ENCODE measurements around the gene PLA2G4B. TPM values are rescaled to one million over a fixed set of nuclear protein-coding genes. Genes with fewer than 3 reads are reported as not detected.
A peak's percentile ranks its signal among the peaks of the same experiment; 100 is the strongest.
"Not testable (repeated sequence)": the region's sequence is repeated elsewhere in the genome, so short reads cannot be mapped to it uniquely, and the experiment has no call there.

PLA2G4B gene
- total RNA-seq, 1 experiment from 2014 or later: 4.1 TPM

GRCh38 chr15:41829959-41830646 is 8.5 kb upstream of the PLA2G4B start:
- H3K36me3 Mint-ChIP-seq (ENCODE audit: insufficient read depth, unreplicated experiment): peaks cover 29% of the 10 kb centered on the region
- H3K4me3 Mint-ChIP-seq (ENCODE audit: low read depth, unreplicated experiment): no peak overlapping the region
- no peak for DNase-seq
- H3K4me1 Mint-ChIP-seq (ENCODE audit: low read depth, unreplicated experiment): peaks cover 8% of the 10 kb centered on the region
- H3K9me3 Mint-ChIP-seq (ENCODE audit: low read depth, unreplicated experiment): no peaks in the 10 kb centered on the region
- no peak for TF ChIP-seq CTCF (IDR thresholded peaks at IDR 0.05; ENCODE audit: unreplicated experiment)
- CTCF ChIA-PET: no interaction called here
- no TSS peak for BruUV-seq (replicated peaks)
- no peaks in the 10 kb centered on the region for H3K27me3 Mint-ChIP-seq (ENCODE audit: unreplicated experiment)
- no peak overlapping the region for H3K27ac Mint-ChIP-seq (ENCODE audit: unreplicated experiment)
- intact Hi-C loops (cut with micrococcal nuclease; ENCODE audit: unreplicated experiment): no loop called here

GRCh38 chr15:41831291-41831690 is 7.4 kb upstream of the PLA2G4B start:
- H3K27ac Mint-ChIP-seq (ENCODE audit: unreplicated experiment); H3K4me3 Mint-ChIP-seq (ENCODE audit: low read depth, unreplicated experiment); BruUV-seq (replicated peaks); H3K27me3 Mint-ChIP-seq (ENCODE audit: unreplicated experiment); H3K4me1 Mint-ChIP-seq (ENCODE audit: low read depth, unreplicated experiment); intact Hi-C loops (cut with micrococcal nuclease; ENCODE audit: unreplicated experiment); DNase-seq; H3K9me3 Mint-ChIP-seq (ENCODE audit: low read depth, unreplicated experiment): not testable (repeated sequence)
- H3K36me3 Mint-ChIP-seq (ENCODE audit: insufficient read depth, unreplicated experiment): peaks cover 29% of the 10 kb centered on the region
- CTCF ChIA-PET: interaction anchor here (0.5 kb wide), 1 partner anchor 415 kb away, joined by 6 read pairs; no protein-coding TSS in a partner anchor

GRCh38 chr15:41832208-41832607 is 6.4 kb upstream of the PLA2G4B start:
- CTCF ChIA-PET: no interaction called here
- peaks cover 29% of the 10 kb centered on the region for H3K36me3 Mint-ChIP-seq (ENCODE audit: insufficient read depth, unreplicated experiment)
- no peak for TF ChIP-seq CTCF (IDR thresholded peaks at IDR 0.05; ENCODE audit: unreplicated experiment)
- peaks cover 8% of the 10 kb centered on the region for H3K4me1 Mint-ChIP-seq (ENCODE audit: low read depth, unreplicated experiment)
- intact Hi-C loops (cut with micrococcal nuclease; ENCODE audit: unreplicated experiment): no loop called here
- H3K4me3 Mint-ChIP-seq (ENCODE audit: low read depth, unreplicated experiment): no peak overlapping the region
- DNase-seq: no peak
- no peaks in the 10 kb centered on the region for H3K9me3 Mint-ChIP-seq (ENCODE audit: low read depth, unreplicated experiment)
- H3K27me3 Mint-ChIP-seq (ENCODE audit: unreplicated experiment): no peaks in the 10 kb centered on the region
- BruUV-seq (replicated peaks): no TSS peak
- no peak overlapping the region for H3K27ac Mint-ChIP-seq (ENCODE audit: unreplicated experiment)

- CTCF ChIA-PET: no interaction called here
- no peak for TF ChIP-seq CTCF (IDR thresholded peaks at IDR 0.05; ENCODE audit: unreplicated experiment)
- H3K36me3 Mint-ChIP-seq (ENCODE audit: insufficient read depth, unreplicated experiment): peaks cover 26% of the 10 kb centered on the region
- H3K4me1 Mint-ChIP-seq (ENCODE audit: low read depth, unreplicated experiment): peaks cover 8% of the 10 kb centered on the region
- H3K27ac Mint-ChIP-seq (ENCODE audit: unreplicated experiment): peak overlapping the region; percentile 52
- no peak overlapping the region for H3K4me3 Mint-ChIP-seq (ENCODE audit: low read depth, unreplicated experiment)
- intact Hi-C loops (cut with micrococcal nuclease; ENCODE audit: unreplicated experiment): no loop called here
- no peaks in the 10 kb centered on the region for H3K9me3 Mint-ChIP-seq (ENCODE audit: low read depth, unreplicated experiment)
- H3K27me3 Mint-ChIP-seq (ENCODE audit: unreplicated experiment): no peaks in the 10 kb centered on the region
- peak; percentile 66 for DNase-seq
- no TSS peak for BruUV-seq (replicated peaks)
These were observed 5.8 kb upstream of the PLA2G4B start for GRCh38 chr15:41832875-41833274.

- no TSS peak for BruUV-seq (replicated peaks)
- Mint-ChIP-seq H3K27ac (ENCODE audit: unreplicated experiment) (peak overlapping the region; percentile 63), H3K4me3 (ENCODE audit: low read depth, unreplicated experiment) (no peak overlapping the region), H3K36me3 (ENCODE audit: insufficient read depth, unreplicated experiment) (peaks cover 22% of the 10 kb centered on the region), H3K27me3 (ENCODE audit: unreplicated experiment) (no peaks in the 10 kb centered on the region), H3K4me1 (ENCODE audit: low read depth, unreplicated experiment) (peaks cover 8% of the 10 kb centered on the region), H3K9me3 (ENCODE audit: low read depth, unreplicated experiment) (no peaks in the 10 kb centered on the region)
- intact Hi-C loops (cut with micrococcal nuclease; ENCODE audit: unreplicated experiment): no loop called here
- no peak for DNase-seq
- TF ChIP-seq CTCF (IDR thresholded peaks at IDR 0.05; ENCODE audit: unreplicated experiment): no peak
- CTCF ChIA-PET: no interaction called here
These were observed 4.6 kb upstream of the PLA2G4B start for GRCh38 chr15:41834096-41834495.
